Adrenal gland (tissue), 12 donors: ENCODE results near the gene ERO1A. TPM values are rescaled to one million over a fixed set of nuclear protein-coding genes. Genes with fewer than 3 reads are reported as not detected.

Experiments
- DNase-seq, 7 donors: peaks; one replicate each; pipeline ENCODE4 v3.0.0-alpha.2; 2019 to 2020
- H3K27ac ChIP-seq, 5 donors: fragments of 200-600 bp; sonication (generic) in 4 of 5; 1 replicate in 3 of 5; 2 replicates in 2 of 5; pipeline versions ENCODE4 v1.5.1 to v1.8.0; 2016 to 2020; ENCODE audit warnings: mild to moderate bottlenecking in 1 of 5
- H3K27me3 ChIP-seq: fragments of 200-600 bp; 2 replicates; pipeline ENCODE4 v1.8.0; 2021
- H3K36me3 ChIP-seq, 2 donors: fragments of 200-600 bp; replicated peaks in 1 of 2; 1 replicate in 1 of 2; 2 replicates in 1 of 2; pipeline versions ENCODE4 v1.5.1 to v1.8.0; 2018 to 2022
- H3K4me1 ChIP-seq, 2 donors: fragments of 200-600 bp; replicated peaks in 1 of 2; 1 replicate in 1 of 2; 2 replicates in 1 of 2; pipeline versions ENCODE4 v1.5.1 to v1.8.0; 2018 to 2021
- H3K4me3 ChIP-seq, 4 donors: fragments of 200-600 bp; sonication (generic) in 3 of 4; one replicate each; pipeline ENCODE4 v1.5.1; 2016 to 2018
- H3K9me3 ChIP-seq, 3 donors: fragments of 200-600 bp; sonication (generic) in 1 of 3; replicated peaks in 1 of 3; 1 replicate in 2 of 3; 2 replicates in 1 of 3; pipeline versions ENCODE4 v1.5.1 to v1.8.0; 2016 to 2021
- CTCF ChIP-seq, 6 experiments: fragments of 450-650 bp in 4 of 6; fragments of 200-600 bp in 2 of 6; sonication (generic) in 1 of 6; IDR thresholded peaks; 1 replicate in 5 of 6; 2 replicates in 1 of 6; pipeline versions ENCODE4 v1.5.1 to v1.8.0; 2016 to 2021; ENCODE audit warnings: antibody characterized with exemption in 6 of 6, mild to moderate bottlenecking in 2 of 6, moderate library complexity in 1 of 6
- POLR2A ChIP-seq, 2 donors: fragments of 450-650 bp; IDR thresholded peaks; one replicate each; pipeline ENCODE4 v1.6.1; 2017; ENCODE audit warnings: antibody characterized with exemption in 2 of 2, mild to moderate bottlenecking in 2 of 2, moderate library complexity in 1 of 2
- WGBS, 4 donors: extraction: QIAGEN DNeasy Blood & Tissue Kit in 2 of 4; methylation state at CpG; one replicate each; pipeline versions ENCODE4 v1.1.5 to v1.1.7; 2013 to 2017; 5-methylcytosine and 5-hydroxymethylcytosine counted together
- intact Hi-C, 2 donors: fragments of 100-400 bp; cut with DNase I; formaldehyde crosslinking; loops; one replicate each; pipeline versions ENCODE4 v1.14.1 to v1.15.0; 2022 to 2023
- polyA plus RNA-seq, 3 donors: library from polyadenylated mRNA; stranded (reverse); fragments of 200-250 nt in 2 of 3; fragments of 350-450 nt in 1 of 3; fragmentation: Illumina TruSeq in 1 of 3; extraction: RNeasy Lipid Tissue Mini Kit (QIAGEN cat#74804) in 1 of 3; gene quantifications; one replicate each; pipeline ENCODE4 v1.2.3, GENCODE V29; 2013 to 2014
- total RNA-seq, 9 donors: library from RNA; depleted of rRNA in 4 of 9; stranded (reverse); fragments of >200 nt in 4 of 9; fragments of 120-200 nt in 1 of 9; fragmentation: NEBNext Ultra II Directional in 1 of 9; extraction: Animal tissue kit (Norgen Biotek cat#: 25700) in 1 of 9; gene quantifications; one replicate each; pipeline versions ENCODE4 v1.1.0 to v1.2.4, GENCODE V29; 2013 to 2023
- donor health status: healthy with polysubstance abuse.
- donor health status: Bipolar disorder and iron deficiency.
- donor health status: DM: yes; HTN: yes; CAD: no.
- donor health status: DM: no; HTN: no; CAD: no.
- donor health status: DM: no; HTN: no; CAD: no.
- donor health status: DM: yes; HTN: yes; CAD: no.

Gene ERO1A
- total and polyA plus RNA-seq, 12 donors: 8.8 to 35.2 (median 22.2) TPM

GRCh38 chr14:52660325-52660724, 35.0 kb downstream of the ERO1A start:
- Histone ChIP-seq H3K27ac (no peak overlapping the region), H3K4me3 (no peak overlapping the region), H3K9me3 (no peaks in the 10 kb centered on the region), H3K4me1 (no peaks in the 10 kb centered on the region), H3K27me3 (no peaks in the 10 kb centered on the region), H3K36me3 (no peaks in the 10 kb centered on the region)
- TF ChIP-seq CTCF (IDR thresholded peaks at IDR 0.05) (no peak), POLR2A (IDR thresholded peaks at IDR 0.05) (no peak)
- intact Hi-C loops: no loop called here
- DNase-seq: no peak

- no peak for TF ChIP-seq CTCF (IDR thresholded peaks at IDR 0.05)
- no peak for DNase-seq
- H3K4me3 ChIP-seq: no peak overlapping the region
- peaks cover 0 to 12% of the 10 kb centered on the region in 2 donors for H3K36me3 ChIP-seq
- intact Hi-C loops: no loop called here
- H3K27me3 ChIP-seq: no peaks in the 10 kb centered on the region
- H3K9me3 ChIP-seq: no peaks in the 10 kb centered on the region
- H3K4me1 ChIP-seq: no peaks in the 10 kb centered on the region
- H3K27ac ChIP-seq: no peak overlapping the region
These were observed 38.5 kb downstream of the ERO1A start for GRCh38 chr14:52656905-52657304.

- no peak overlapping the region for H3K27ac ChIP-seq
- no peaks in the 10 kb centered on the region for H3K9me3 ChIP-seq
- no peaks in the 10 kb centered on the region for H3K4me1 ChIP-seq
- H3K27me3 ChIP-seq: no peaks in the 10 kb centered on the region
- intact Hi-C loops: no loop called here
- peaks cover 0 to 21% of the 10 kb centered on the region in 2 donors for H3K36me3 ChIP-seq
- 86 to 96% (median 92%) methylated on average over 6 of the region's 6 CpGs for WGBS, 4 donors
- no peak for TF ChIP-seq CTCF (IDR thresholded peaks at IDR 0.05)
- no peak for TF ChIP-seq POLR2A (IDR thresholded peaks at IDR 0.05)
- H3K4me3 ChIP-seq: no peak overlapping the region
- DNase-seq: no peak
These were observed 44.6 kb downstream of the ERO1A start for GRCh38 chr14:52650774-52651173.

GRCh38 chr14:52649511-52649910, 45.8 kb downstream of the ERO1A start:
- Histone ChIP-seq H3K4me1 (no peaks in the 10 kb centered on the region), H3K4me3 (no peak overlapping the region), H3K9me3 (no peaks in the 10 kb centered on the region), H3K27ac (no peak overlapping the region), H3K27me3 (no peaks in the 10 kb centered on the region), H3K36me3 (peaks cover 0 to 30% of the 10 kb centered on the region in 2 donors)
- TF ChIP-seq POLR2A (IDR thresholded peaks at IDR 0.05) (no peak), CTCF (IDR thresholded peaks at IDR 0.05) (no peak)
- DNase-seq: no peak
- WGBS, 4 donors: 91 to 95% (median 94%) methylated on average over 1 of the region's 1 CpG
- intact Hi-C loops: no loop called here
